GM19328 (cell line): ENCODE results near the gene RRP1B.
"Not testable (repeated sequence)": the region's sequence is repeated elsewhere in the genome, so short reads cannot be mapped to it uniquely, and the experiment has no call there.

Source experiments
- ATAC-seq: cut with Tn5 transposase; IDR thresholded peaks from one replicate; pipeline ENCODE4 v1.9.1; 2021; ENCODE audit warnings: mild to moderate bottlenecking, moderate library complexity; ENCODE audit not compliant: unreplicated experiment

The RRP1B gene

DNA sequence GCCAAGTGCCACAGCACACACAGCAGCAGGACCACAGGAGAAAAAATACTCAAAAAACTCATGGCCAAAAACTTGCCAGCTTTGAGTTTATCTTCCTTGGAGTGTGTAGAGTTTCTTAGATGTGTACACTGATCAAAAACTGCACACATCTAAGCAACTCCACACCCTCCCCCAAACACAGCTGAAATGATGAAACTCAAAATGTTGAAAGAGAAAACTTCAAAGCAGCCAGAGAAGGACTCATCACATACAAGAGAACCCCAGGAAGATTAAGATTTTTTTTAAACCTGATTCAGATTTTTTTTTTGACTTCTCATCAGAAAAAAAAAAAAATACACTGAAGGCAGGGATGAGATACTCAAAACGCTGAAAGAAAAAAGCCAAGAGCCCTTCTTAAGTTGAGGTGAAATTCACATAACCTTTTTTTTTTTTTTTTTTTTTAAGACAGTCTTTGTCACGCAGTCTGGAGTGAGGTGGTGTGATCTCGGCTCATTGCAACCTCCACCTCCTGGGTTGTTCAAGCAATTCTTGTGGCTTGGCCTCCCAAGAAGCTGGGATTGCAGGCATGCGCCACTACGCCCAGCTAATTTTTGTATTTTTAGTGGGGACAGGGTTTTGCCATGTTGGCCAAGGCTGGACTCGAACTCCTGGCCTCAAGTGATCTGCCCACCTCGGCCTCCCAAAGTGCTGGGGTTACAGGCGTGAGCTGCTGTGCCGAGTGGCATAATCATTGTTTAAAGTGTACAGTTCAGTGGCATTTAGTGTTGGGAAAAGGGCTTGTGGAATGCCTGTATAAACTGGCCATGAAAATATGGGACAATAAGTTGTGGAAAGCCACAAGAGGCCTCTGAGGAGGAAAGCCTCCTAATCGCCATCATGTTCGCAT, 38.6 kb downstream of the RRP1B start:
- no peak for ATAC-seq

DNA sequence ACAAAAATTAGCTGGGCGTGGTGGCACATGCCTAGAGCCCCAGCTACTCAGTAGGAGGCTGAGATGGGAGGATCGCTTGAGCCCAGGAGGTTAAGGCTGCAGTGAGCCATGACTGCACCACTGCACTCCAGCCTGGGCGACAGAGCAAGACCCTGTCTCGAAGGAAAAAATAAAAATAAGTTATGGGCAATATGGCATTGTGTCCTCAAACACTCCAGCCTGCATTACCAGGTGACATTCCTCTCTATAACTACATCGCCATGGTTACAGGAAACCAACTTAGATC, 40.1 kb downstream of the RRP1B start:
- not testable (repeated sequence) for ATAC-seq

DNA sequence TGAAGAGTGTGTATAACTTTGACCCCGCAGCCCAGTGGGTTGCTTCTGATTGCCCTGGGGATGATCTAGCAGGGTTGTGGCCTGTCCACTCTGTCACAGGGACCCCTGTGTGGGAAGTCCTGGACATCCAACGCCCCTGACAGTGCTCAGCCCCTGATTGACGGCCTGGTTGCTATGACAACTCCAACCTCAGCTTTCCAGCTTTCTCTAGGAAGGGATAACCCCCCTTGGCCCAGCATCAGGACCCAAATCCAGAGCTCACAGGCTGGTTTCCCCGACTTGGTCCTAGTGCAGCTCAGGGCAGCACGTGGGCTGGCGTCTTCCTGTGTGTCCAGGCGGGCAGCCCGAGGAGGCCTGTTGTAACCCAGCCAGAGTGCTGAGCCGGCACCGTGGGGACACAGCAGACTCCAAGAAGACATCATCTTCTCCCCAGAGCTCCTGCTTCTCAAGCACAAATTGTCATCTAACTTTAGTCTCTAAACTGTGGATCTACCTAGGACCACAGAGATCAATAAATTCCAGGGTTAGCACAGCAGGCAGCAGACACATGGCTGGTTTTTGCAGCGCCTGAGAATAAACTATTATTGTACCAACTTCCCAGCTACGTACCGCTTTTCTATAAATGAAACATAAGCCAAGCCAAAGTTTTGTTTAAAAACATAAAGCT, 40.7 kb downstream of the RRP1B start:
- ATAC-seq, result no peak

DNA sequence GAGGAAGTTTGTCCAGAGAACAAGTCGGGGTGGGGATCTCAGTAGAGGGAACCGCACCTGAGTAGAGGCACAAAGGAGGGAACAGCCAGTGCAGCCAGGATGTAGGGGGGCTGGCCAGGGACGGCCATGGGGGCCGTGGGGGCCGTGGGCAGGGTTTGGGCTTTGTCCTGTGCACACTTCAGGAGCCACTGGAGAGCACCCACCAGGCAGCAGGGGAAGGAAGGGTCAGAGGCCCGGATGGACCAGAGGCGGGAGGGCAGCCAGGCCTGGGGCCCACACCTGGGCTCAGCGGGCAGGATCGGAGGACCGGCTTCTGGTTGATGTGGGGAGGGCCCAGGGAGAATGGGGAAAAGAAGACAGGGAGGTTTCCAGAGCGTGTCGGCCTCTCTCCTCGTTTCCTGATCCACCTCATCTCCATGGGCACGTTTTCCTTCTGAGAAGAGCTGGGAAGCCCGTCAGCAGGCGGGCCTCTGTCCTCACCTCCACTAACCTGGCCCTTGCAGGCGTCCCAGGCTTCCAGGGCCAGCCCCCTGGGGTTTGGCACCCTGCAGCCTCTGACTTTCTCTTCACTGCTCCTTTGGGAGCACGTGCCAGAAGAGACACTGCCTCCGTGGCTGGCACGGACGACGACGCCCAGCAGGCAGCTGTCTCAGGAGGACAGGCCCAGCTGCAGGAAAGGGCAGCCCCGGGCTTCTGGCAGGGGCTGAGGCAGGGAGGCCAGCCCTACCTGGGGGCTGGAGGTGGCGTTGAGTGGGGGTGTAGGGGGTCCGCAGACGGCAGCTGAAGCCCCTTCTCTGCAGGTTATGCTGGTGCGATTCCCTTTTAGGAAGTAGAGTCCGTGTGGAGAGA, 42.8 kb downstream of the RRP1B start:
- no peak for ATAC-seq

DNA sequence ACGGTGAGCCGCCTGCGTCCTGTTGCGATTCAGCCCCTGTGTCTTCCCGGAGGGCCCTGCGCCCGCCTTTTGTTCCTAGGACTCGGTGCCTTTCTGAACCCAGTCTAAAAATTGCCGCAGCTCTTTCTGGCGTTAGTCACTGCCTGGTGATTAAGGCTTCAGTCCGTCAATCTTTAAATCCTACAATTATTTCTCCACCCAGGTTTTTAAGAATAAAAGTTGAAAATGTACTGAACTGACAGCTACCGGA, 43.4 kb downstream of the RRP1B start:
- ATAC-seq, result no peak

DNA sequence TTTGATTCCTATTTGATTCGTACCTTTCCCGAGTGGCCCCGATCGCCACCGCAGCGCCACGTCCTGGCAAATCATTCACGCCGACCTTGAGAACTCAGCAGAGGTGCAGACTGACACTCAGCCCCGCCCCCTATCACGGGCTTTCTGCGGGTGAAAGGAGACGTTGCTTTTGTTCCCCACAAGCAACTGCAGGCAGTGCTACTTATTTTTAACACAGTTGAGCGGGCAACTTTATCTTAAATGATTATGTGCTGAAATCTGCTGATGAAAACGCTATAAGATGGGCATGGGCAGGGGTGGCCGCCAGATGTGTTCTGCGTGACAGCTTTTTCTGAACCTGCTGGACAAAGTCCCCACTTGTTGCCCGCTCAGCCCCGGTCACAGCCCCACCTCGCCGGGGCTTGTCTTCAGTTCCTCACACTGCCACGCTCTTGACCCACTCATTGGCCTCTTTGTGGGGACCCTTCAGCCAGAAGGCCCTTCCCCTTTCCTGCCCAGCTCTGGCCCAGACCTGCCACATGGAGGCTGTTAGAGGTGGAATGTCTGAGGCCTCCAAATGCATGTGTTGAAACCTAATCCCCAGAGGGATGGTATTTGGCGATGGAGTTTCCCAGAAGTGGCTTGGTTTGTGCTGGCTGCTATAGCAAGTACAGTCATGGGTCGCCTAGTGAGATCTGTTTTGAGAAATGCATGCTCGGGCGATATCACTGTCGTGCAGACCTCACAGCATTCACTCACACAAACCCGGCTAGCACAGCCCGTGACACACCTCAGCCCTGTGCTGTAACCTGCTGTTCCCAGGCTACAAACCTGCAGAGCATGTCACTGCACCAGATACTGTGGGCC, 43.9 kb downstream of the RRP1B start:
- no peak for ATAC-seq

DNA sequence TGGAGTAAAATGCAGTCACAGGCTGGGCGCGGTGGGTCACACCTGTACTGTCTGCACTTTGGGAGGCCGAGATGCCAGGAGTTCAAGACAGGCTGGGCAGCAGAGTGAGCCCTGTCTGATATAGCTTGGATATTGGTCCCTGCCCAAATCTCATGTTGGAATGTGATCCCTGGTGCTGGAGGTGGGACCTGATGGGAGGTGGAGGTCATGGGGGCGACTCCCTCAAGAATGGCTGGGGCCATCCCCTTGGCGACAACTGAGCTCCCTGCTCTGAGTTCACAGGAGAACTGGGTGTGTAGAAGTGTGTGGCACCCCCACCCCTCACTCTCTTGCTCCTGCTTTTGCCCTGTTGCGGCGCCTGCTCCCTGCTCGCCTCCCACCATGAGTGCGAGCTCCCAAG, 48.1 kb downstream of the RRP1B start:
- no peak for ATAC-seq

DNA sequence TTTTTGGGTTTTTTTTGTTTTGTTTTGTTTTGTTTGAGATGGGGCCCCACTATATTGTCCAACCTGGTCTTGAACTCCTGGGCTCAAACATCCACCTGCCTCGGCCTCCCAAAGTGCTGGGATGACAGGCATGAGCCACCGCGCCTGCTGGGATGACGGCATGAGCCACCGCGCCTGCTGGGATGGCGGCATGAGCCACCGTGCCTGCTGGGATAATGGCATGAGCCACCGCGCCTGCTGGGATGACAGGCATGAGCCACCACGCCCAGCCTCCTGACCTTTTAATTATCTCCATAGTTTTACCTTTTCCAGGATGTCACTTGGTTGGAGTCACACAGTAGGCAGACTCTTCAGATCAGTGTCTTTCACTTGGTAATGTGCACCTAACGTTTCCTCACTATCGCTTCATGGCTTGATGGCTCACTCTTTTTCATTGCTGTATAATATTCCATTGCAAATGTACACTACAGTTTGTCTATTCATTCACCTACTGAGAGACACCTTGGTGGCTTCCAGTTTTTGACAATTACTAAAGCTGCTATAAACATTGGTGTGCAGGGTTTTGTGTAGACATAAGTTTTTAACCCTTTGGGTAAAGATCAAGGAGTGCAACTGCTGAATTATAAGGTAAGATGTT, 49.5 kb downstream of the RRP1B start:
- ATAC-seq, result no peak

DNA sequence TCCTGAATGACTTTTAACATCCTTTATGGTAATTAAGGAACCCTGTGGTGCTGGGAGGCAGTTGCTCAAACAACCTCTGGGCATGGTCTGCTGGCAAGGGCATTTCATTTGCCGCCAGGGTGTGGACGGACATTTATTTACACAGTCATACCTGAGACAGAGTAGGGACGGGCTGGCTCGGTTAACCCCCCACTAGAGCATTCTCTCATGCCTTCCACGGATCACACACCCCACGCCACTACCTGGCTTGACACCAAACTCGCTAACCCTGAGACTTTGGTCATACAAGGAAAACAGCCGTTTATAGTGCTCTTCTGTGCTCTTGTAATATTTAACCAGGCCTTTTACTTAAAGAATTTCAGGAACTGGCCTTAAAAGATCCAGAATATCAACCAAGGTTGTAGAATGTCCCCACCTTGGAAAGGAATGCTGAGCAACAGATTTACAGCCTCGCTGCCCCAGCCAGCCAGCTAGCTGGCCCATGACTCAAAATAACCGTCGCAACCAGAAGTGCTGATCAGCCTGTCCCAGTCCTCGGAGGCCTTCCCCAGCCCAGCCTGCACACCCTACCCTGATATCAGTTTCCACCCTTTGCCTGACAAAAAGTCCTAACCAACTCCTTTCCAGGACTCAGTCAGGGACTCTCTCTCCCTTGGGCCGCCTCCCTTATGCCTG, 53.0 kb downstream of the RRP1B start:
- ATAC-seq, result no peak

DNA sequence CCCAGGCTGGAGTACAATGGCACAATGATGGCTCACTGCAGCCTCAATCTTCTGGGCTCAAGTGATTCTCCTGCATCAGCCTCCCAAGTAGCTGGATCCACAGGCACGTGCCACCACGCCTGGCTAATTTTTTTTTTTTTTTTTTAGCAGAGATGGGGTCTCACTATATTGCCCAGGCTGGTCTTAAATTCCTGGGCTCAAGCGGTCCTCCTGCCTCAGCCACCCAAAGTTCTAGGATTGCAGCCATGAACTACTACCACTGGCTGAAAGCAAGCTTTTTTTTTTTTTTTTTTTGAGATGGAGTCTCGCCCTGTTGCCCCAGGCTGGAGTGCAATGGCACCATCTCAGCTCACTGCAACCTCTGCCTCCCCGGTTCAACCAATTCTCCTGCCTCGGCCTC, 53.8 kb downstream of the RRP1B start:
- not testable (repeated sequence) for ATAC-seq

DNA sequence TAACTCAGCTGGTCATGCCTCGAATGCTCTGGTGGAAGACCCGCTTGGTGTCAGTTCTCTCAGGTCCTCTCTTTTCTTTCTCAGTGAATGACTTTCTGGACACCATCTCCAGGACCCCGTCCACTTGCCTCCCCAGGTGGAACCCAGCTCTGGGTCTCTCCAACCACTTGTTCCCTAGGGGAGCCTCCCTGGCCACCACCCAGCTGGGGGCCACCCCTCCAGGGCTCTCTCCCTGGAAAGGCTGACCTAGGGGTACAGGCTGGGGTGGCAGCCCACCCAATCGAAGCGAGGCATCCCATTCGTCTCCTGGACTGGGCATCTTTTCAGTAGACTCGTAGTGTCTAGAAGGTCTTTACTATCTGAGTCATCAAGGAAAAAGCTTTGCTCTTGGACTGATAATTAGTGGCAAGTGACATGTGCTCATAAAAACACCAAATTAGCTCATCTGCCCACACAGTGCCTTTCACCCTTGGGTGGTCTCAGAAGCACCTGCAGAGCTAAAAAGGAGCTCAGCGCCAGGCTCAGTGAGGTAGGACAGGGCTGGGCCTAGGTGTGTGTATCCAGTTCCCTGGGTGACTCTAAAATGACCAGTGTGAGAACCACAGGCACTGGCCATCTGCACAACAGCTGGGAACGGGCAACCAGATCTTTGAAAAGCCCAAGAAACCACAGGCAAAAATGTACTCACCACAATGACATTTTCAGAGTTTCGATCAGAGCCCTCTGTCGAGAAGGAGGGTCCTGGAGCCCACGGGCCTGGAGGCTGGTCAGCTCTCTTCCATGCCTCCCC, 57.2 kb downstream of the RRP1B start:
- no peak for ATAC-seq

DNA sequence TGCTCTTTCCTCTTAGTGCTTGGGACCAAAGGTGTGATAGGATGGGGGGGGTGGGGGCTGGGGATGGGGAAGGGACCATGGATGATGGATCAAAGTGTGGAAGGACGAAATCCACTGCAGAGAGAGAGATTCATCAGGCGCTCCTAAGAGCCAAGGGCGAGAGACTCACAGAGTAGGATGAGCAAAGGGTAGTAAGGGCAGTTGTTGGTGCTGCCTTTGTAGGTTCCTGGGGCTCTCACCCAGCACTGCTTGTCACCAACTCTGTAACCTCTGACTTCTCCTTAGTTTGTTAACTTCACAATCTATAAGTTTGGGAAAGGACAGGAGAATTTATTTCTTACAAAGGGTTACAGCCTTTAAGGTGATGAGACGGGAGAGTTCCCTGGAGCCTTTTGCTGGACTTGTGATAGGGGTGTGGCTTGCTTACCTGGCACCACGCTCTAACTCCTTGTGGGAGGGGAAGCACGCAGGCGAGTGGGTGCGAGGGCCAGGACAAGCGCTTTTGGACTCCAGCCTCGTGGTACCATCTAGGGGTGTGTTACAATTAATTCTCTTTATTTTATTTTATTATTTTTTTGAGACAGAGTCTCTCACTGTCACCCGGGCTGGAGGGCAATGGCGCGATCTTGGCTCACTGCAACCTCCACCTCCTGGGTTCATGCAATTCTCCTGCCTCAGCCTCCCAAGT, 58.0 kb downstream of the RRP1B start:
- no peak for ATAC-seq

DNA sequence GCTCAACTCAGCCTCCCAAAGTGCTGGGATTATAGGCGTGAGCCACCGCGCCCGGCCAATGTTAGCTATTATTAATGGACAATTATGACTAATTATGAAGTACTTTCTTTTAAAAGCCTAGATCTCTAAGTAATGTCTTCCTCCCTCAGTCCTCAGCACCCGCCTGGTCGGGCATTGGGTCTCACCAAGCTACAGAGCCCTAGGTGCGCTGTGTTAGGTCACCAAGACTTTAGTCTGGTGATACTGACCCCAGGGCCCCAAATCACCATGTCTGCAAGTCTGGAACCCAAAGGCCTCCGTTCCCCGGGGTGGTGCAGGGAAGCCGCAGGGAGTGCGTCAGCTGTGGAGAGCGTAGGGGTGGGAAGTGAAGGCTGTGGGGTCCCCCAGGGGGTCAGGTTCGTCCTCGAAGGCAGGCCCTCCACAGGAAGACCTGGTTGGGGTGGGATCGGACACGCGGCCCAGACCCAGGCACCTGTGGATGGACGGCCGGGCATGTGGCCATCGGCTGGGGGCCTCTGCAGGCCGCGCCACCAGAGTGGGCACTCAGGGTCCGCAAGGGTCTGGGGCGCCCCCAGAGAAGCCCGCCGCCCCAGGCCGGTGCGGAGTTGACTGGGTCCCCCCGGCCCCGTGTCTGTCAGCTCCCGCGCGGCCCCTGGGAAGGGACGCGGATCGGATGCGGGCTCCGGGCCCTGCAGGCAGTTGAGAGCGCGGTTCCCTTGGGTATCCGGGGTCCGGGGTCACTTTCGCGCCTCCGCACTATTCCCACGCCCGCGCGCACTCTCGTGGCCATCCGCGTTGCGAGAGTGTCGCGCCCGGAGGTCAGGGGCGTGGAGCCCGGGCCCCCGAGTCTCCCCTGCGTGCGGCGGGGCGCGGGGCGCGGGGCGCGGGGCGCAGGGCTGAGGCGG, 58.9 kb downstream of the RRP1B start:
- no peak for ATAC-seq

DNA sequence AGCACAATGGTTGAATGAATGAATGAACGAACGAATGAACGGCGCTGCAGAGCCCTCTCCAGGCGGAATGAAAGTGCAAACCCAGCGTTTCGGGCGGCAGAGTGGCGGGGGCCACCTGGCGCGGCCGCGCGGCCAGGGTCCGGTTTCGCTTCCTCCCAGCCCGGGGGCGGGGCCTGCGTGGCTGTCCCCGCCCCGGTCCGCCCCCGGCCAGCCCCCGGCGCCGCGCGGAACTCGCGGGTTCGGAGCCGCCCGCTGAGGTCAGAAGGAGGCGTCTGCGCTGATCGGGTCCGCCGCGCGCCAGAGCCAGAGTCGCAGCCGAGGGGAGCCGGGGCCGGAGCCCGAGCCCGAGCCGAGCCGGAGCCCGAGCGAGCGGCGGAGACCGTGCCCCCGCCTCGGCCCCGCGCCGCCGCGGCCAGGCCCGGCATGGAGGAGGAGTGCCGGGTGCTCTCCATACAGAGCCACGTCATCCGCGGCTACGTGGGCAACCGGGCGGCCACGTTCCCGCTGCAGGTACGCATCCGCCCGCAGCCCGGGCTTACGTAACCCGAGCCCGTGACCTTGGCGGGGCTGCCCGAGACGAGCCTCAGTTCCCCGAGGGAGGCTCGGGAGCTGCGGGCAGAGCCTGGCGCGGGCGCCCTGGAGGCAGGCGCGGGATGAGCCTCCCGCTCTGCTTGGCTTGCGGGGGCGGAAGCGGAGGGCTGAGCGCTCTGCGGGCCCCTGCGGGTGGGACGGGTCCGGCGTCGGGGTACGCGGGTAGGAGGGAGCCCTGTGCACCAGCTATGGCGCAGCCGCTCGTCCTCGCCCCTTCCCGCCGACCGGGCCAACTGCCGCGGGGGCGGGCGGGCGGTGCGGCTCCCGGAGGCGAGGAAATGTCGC, 59.8 kb downstream of the RRP1B start, which contains the start of gene PDXK:
Gene PDXK (plus strand): TSS at position 258 of the 876 bp plus-strand sequence. CDS start 166 bp downstream, at position 424.
- ATAC-seq, result peak; percentile 55

DNA sequence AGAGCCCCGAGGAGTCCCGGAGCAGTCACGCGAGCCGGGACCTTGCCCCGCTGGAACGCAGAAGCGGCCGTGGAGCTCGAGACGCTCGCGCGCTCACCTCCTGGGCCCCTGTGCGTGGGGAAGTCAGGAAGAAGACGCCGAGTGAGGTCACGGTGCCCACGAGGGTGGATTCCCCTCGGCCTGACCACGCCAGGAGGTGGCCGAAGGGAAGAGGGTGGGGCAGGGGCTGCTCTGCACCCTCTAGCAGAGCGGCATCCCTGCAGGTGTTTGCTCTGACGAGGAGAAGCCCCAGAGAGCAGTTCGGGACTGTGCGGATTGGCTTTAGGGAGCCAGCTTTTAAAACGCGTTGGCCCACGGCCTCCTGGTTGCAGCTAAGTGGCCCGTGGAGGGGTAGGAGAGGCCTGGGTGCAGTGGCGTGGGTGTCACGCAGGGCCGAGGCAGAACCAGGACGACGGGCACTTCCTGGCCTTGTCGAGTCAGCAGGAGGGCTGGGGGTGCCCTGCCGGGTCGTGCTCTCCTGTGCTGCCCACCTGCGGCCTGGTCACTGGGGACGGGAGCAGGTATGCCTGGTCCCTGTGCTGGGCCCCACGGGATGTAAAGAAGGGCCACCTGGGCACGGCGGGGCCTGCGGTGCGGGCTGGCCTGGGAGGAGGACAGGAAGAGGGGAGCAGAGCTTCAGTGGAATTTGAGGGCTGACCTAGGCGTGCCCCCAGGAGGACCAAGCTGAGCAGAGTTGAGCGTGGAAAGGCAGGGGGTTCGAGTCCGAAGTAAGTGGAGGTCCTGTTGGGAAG, 60.6 kb downstream of the RRP1B start:
- peak; percentile 3 for ATAC-seq
